Measurements from ENCODE around the gene SLC38A9. TPM values are rescaled to one million over a fixed set of nuclear protein-coding genes. Genes with fewer than 3 reads are reported as not detected.
"Not testable (repeated sequence)": the region's sequence is repeated elsewhere in the genome, so short reads cannot be mapped to it uniquely, and the experiment has no call there.

The SLC38A9 gene
- total RNA-seq, 1 experiment from 2014 or later: 33.7 TPM

- not testable (repeated sequence) for H3K27me3 ChIP-seq; H3K9me3 ChIP-seq (replicated peaks); H3K4me3 ChIP-seq; H3K27ac ChIP-seq; H3K4me1 ChIP-seq; DNase-seq; H3K36me3 ChIP-seq
These were observed 6.9 kb upstream of the SLC38A9 start for GRCh38 chr5:55719026-55719425.

GRCh38 chr5:55715519-55716078 is 3.5 kb upstream of the SLC38A9 start:
- Histone ChIP-seq H3K36me3 (no peaks in the 10 kb centered on the region), H3K4me1 (no peaks in the 10 kb centered on the region), H3K27me3 (no peaks in the 10 kb centered on the region), H3K27ac (no peak overlapping the region), H3K9me3 (replicated peaks) (no peaks in the 10 kb centered on the region), H3K4me3 (no peak overlapping the region)
- no peak for DNase-seq

GRCh38 chr5:55714749-55715148 is 2.6 kb upstream of the SLC38A9 start:
- H3K27me3 ChIP-seq: no peaks in the 10 kb centered on the region
- no peaks in the 10 kb centered on the region for H3K9me3 ChIP-seq (replicated peaks)
- no peak for DNase-seq
- no peaks in the 10 kb centered on the region for H3K4me1 ChIP-seq
- no peak overlapping the region for H3K4me3 ChIP-seq
- no peaks in the 10 kb centered on the region for H3K36me3 ChIP-seq
- H3K27ac ChIP-seq: no peak overlapping the region

GRCh38 chr5:55714339-55714738 is 2.2 kb upstream of the SLC38A9 start:
- Histone ChIP-seq H3K27ac (no peak overlapping the region), H3K9me3 (replicated peaks) (no peaks in the 10 kb centered on the region), H3K4me3 (no peak overlapping the region), H3K4me1 (no peaks in the 10 kb centered on the region), H3K27me3 (no peaks in the 10 kb centered on the region), H3K36me3 (no peaks in the 10 kb centered on the region)
- no peak for DNase-seq

- H3K36me3 ChIP-seq: no peaks in the 10 kb centered on the region
- no peak overlapping the region for H3K4me3 ChIP-seq
- no peak for DNase-seq
- H3K27ac ChIP-seq: no peak overlapping the region
- no peaks in the 10 kb centered on the region for H3K9me3 ChIP-seq (replicated peaks)
- no peaks in the 10 kb centered on the region for H3K27me3 ChIP-seq
- no peaks in the 10 kb centered on the region for H3K4me1 ChIP-seq
These were observed 1.7 kb upstream of the SLC38A9 start for GRCh38 chr5:55713871-55714270.

- no peaks in the 10 kb centered on the region for H3K9me3 ChIP-seq (replicated peaks)
- no peak for DNase-seq
- H3K36me3 ChIP-seq: no peaks in the 10 kb centered on the region
- no peaks in the 10 kb centered on the region for H3K4me1 ChIP-seq
- no peaks in the 10 kb centered on the region for H3K27me3 ChIP-seq
- H3K27ac ChIP-seq: peak overlapping the region; percentile 27; the same call in 1 of the 2 replicates
- peak overlapping the region; percentile 85 for H3K4me3 ChIP-seq
These were observed 559 bp downstream of the SLC38A9 start for GRCh38 chr5:55711507-55712022.

- DNase-seq: no peak
- no peak overlapping the region for H3K27ac ChIP-seq
- H3K27me3 ChIP-seq: no peaks in the 10 kb centered on the region
- no peaks in the 10 kb centered on the region for H3K4me1 ChIP-seq
- H3K36me3 ChIP-seq: no peaks in the 10 kb centered on the region
- H3K9me3 ChIP-seq (replicated peaks): no peaks in the 10 kb centered on the region
- no peak overlapping the region for H3K4me3 ChIP-seq
These were observed 3.4 kb downstream of the SLC38A9 start for GRCh38 chr5:55708732-55709131.

- peaks cover 3% of the 10 kb centered on the region; the same call in 1 of the 2 replicates for H3K36me3 ChIP-seq
- H3K27me3 ChIP-seq: no peaks in the 10 kb centered on the region
- H3K4me1 ChIP-seq: no peaks in the 10 kb centered on the region
- no peak overlapping the region for H3K4me3 ChIP-seq
- no peaks in the 10 kb centered on the region for H3K9me3 ChIP-seq (replicated peaks)
- H3K27ac ChIP-seq: no peak overlapping the region
- DNase-seq: no peak
These were observed 5.9 kb downstream of the SLC38A9 start for GRCh38 chr5:55706230-55706629.

- H3K27me3 ChIP-seq: no peaks in the 10 kb centered on the region
- no peak for DNase-seq
- no peak overlapping the region for H3K27ac ChIP-seq
- H3K36me3 ChIP-seq: peaks cover 5% of the 10 kb centered on the region
- no peaks in the 10 kb centered on the region for H3K9me3 ChIP-seq (replicated peaks)
- no peaks in the 10 kb centered on the region for H3K4me1 ChIP-seq
- H3K4me3 ChIP-seq: no peak overlapping the region
These were observed 9.4 kb downstream of the SLC38A9 start for GRCh38 chr5:55702598-55703345.

GRCh38 chr5:55701462-55702103 is 10.5 kb downstream of the SLC38A9 start:
- H3K27ac ChIP-seq: no peak overlapping the region
- no peaks in the 10 kb centered on the region for H3K9me3 ChIP-seq (replicated peaks)
- no peaks in the 10 kb centered on the region for H3K4me1 ChIP-seq
- H3K4me3 ChIP-seq: no peak overlapping the region
- no peak for DNase-seq
- H3K36me3 ChIP-seq: peaks cover 13% of the 10 kb centered on the region
- H3K27me3 ChIP-seq: no peaks in the 10 kb centered on the region

- Histone ChIP-seq H3K4me3 (no peak overlapping the region), H3K4me1 (no peaks in the 10 kb centered on the region), H3K36me3 (peaks cover 13% of the 10 kb centered on the region), H3K9me3 (replicated peaks) (no peaks in the 10 kb centered on the region), H3K27ac (no peak overlapping the region), H3K27me3 (no peaks in the 10 kb centered on the region)
- no peak for DNase-seq
These were observed 11.4 kb downstream of the SLC38A9 start for GRCh38 chr5:55700745-55701144.

- Histone ChIP-seq H3K4me1 (no peaks in the 10 kb centered on the region), H3K36me3 (peaks cover 13% of the 10 kb centered on the region), H3K9me3 (replicated peaks) (no peaks in the 10 kb centered on the region), H3K27me3 (no peaks in the 10 kb centered on the region), H3K4me3 (no peak overlapping the region), H3K27ac (no peak overlapping the region)
- DNase-seq: no peak
These were observed 13.0 kb downstream of the SLC38A9 start for GRCh38 chr5:55699041-55699688.

- H3K4me3 ChIP-seq; H3K9me3 ChIP-seq (replicated peaks); H3K27ac ChIP-seq; H3K36me3 ChIP-seq; H3K27me3 ChIP-seq; H3K4me1 ChIP-seq; DNase-seq: not testable (repeated sequence)
These were observed 15.4 kb downstream of the SLC38A9 start for GRCh38 chr5:55696704-55697103.

GRCh38 chr5:55694152-55694830 is 17.8 kb downstream of the SLC38A9 start:
- H3K27me3 ChIP-seq: no peaks in the 10 kb centered on the region
- no peaks in the 10 kb centered on the region; the same call in 1 of the 2 replicates for H3K4me1 ChIP-seq
- H3K4me3 ChIP-seq: no peak overlapping the region
- H3K36me3 ChIP-seq: peaks cover 10% of the 10 kb centered on the region
- H3K27ac ChIP-seq: no peak overlapping the region
- DNase-seq: peak in 1 of 2 experiments; percentile 60
- H3K9me3 ChIP-seq (replicated peaks): no peaks in the 10 kb centered on the region

All from SJCRH30 (cell line).